Measurements from ENCODE around the gene PTPRM.
A peak's percentile ranks its signal among the peaks of the same experiment; 100 is the strongest.

PTPRM gene

DNA sequence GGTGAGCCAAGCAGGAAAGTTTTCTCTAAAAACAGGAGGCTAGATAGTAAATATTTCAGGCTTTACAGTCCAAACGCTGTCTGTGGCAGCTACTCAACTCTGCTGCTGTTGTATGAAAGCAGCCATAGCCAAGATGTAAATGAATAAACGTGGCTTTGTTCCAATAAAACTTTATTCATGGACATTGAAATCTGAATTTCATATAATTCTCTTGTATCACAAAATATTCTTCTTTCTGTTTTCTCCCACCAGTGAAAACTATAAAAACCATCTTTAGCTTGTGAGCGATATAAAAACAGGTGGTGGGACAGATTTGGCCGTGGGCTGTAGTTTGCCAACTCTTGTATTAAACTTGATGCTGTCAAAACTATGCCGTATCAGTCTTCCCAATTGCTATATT is 333.0 kb downstream of the PTPRM start:
- no peak for DNase-seq (ENCODE audit: low read depth)

DNA sequence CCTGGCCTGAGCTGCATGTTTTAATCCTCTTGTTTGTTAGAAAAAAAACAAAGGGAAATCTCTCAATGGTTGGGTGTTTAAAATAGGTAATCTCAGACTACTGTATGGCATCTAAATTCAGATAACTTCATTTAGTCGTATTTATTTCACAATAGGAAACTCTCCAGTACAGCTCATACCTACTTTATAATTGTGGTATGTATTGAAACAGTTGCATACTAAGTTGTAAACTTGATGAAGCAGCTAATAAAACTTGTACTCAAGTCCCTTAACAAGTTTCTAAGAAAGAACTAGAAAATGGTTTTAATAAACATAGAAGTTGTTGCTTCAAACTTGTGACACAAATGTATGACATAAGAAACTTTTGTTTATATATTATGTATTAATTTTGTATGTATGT is 334.5 kb downstream of the PTPRM start:
- DNase-seq (ENCODE audit: low read depth): no peak
- no peak overlapping the region for H3K4me3 ChIP-seq (ENCODE audit: low read depth, low read length)

More for the DNA sequence above, 333.0 kb downstream of the PTPRM start:
- H3K4me3 ChIP-seq (ENCODE audit: low read depth, low read length): no peak overlapping the region

DNA sequence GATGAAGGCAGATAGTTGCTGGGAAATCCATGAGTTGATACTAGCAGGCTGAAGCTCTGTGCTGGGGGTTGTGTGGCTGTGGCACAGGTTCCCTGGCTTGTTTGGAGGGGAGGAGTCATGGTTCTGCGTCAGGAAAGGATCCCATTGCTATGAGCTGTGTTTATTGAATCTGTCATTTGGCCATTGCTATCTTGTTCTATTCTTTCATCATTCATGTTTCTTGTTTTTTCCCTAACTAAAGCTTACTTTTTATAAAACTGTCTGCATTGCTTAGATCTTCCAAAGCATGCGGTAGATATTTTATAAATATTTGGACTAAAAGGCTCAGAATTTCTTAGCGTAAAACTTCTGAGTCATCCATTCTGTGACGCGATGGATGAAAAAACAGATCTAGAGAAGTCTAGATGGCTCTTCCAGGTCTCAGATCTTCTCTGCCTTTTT is 335.3 kb downstream of the PTPRM start:
- no peak for DNase-seq (ENCODE audit: low read depth)
- no peak overlapping the region for H3K4me3 ChIP-seq (ENCODE audit: low read depth, low read length)

DNA sequence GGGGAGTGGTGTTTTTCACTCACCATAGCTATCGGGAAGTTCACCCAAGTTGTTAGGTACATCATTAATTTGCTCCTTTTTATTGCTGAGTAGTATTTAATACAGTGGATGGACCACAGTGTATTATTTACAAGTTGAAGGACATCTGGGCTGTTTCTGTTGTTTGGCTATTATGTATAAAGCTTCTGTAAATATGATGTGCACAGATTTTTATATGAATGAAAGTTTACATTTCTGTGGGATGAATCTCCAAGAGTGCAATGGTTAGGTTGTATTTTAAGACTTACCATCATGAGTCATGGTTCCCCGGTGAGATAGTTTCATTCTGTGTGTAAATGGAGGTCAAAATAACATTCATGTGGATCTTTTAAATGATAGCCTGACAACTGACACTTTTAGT is 337.4 kb downstream of the PTPRM start:
- H3K4me3 ChIP-seq (ENCODE audit: low read depth, low read length): no peak overlapping the region
- peak; percentile 33 for DNase-seq (ENCODE audit: low read depth)

DNA sequence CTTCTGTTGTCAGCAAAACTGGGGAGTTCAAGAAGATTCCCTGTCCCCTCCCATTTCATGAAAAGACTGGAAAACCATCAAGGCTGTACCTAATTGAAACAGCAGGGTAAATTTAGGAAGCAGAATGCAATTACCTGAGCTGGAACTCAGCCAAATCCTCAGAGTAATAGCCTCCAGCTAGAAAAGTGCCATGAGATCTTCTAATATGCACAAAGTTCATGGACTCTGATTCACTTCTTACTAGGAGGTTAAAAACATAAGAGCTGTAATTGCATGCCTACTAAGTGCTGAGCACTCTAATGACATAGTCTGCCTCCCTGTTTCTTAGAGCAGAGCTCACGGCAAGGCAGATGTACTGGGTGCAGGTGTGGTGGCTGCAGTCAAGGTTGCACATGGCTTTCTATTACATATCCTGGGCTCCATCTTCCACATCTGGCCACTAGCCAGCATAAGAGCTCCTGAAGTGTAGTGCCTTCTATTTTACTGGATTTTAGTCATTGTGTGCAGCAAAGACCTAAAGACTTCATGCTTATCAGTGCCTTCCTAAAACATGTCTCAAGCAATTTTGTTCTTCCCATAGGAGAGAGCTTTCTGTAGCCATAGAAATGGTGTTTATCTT is 341.7 kb downstream of the PTPRM start:
- H3K4me3 ChIP-seq (ENCODE audit: low read depth, low read length): no peak overlapping the region
- no peak for DNase-seq (ENCODE audit: low read depth)

DNA sequence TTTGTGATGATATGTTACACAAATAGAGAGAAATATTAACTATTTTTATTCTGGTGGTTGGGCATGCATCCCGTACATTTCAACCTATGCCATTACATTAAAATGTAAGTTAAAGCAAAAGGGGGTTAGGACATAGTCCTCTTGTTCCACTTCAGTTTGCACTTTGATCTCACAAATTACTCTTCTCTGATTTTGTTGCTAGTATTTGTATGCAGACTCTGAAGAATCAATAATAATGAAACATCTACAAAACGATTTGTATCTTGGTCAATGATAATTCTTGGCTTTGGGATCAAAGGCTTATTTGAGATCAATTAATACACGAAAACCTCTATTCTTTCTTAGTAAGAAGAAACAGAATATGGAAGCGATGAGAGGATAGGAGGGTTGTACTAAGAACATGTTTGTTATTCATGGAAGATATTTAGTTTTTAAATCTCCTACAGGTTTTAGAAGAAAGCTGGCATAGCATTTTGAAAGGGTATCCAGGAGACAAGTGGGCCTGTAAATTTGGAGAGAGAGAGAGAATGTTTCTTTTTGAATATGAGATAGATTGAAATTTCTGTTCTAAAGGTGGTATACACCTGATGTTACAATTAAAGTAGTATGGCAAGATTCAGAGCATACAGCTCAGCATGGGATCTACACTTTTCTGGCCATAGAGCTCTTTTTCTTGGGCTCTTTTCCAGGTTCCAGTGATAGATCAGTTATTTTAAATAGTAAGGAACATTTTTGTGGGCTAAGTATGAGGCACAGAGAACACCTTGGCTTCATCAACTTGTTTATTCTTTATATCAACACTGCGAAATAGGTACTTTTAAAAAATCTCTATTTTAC is 347.9 kb downstream of the PTPRM start:
- H3K4me3 ChIP-seq (ENCODE audit: low read depth, low read length): no peak overlapping the region
- DNase-seq (ENCODE audit: low read depth): no peak

DNA sequence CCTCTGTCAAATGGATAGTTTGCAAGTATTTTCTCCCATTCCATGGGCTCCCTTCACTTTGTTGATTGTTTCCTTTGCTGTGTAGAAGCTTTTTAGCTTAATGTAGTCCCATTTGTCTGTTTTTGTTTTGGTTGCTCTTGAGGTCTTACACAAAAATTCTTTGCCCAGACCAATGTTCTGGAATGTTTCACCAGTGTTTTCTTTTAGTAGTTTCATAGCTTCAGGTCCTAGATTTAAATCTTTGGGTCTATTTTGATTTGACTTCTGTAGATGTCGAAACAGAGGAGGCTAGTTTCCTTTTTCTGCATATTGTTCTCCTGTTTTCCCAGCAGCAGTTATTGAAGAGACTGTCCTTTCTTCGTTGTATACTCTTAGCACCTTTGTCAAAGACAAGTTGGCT is 351.6 kb downstream of the PTPRM start:
- no peak overlapping the region for H3K4me3 ChIP-seq (ENCODE audit: low read depth, low read length)
- DNase-seq (ENCODE audit: low read depth): no peak

DNA sequence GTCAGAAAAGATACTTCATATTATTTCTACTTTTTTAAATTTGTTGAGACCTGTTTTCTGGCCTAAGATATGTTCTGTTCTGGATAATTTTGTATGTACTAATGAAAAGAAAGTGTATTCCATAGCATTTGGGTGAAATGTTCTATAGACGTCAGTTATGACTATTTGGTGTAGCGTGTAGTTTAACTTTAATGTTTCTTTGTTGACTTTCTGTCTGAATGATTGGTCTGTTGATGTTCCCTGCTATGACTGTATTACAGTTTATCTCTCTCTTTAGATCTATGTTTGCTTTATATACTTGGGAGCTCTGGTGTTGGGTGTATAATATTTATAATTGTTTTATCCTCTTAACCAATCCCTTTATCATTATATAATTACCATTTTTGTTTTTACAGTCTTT is 352.4 kb downstream of the PTPRM start:
- no peak overlapping the region for H3K4me3 ChIP-seq (ENCODE audit: low read depth, low read length)
- no peak for DNase-seq (ENCODE audit: low read depth)

DNA sequence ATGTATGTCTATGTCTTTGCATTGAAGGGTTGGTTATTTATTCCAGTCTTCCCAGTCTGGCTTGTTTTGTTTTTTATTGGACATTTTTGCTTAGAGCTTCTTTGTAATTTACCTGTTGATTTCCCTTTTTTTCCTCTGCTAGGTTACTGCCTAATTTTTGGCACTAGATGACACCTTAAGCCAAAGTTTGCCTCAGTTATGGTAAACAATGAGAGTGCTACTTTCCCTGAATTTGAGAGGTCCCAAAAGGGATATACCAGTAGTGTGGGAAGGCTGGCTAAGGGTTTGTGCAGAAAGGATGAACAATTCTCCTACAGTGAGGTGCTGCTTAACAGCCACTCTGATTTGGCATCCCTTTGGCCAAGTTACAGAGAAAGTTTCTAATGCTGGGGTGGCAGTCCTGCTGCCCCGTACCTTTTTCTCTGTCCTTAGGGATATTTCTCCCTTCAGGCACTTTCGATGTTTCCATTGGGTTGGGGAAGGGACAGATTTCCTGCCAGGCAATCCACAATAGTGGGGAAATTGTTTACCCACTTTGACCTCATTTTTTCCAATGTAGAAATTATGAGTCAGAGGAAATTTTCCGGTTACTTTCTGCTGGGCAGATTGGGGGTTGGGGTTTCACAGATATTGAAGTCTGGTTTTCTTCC is 354.9 kb downstream of the PTPRM start:
- H3K4me3 ChIP-seq (ENCODE audit: low read depth, low read length): no peak overlapping the region
- no peak for DNase-seq (ENCODE audit: low read depth)

DNA sequence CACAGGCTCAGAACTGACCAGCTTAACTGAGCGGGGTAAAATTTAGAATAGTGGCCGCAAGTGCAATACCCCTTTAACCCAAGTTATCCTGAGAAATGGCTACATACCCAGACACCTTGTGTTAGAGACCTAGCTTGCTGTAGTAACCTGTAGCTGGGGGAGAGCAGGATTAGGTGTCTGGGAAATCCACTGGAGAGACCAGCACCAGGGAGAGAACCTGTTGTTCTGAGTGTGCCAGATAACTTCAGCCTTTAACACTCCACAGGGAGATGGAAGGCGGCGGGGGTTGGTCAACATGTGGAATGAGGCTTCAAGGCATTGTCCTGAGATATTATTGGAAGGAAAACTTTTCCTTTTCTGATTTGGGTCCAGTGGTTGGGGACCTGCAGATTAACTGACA is 356.0 kb downstream of the PTPRM start:
- H3K4me3 ChIP-seq (ENCODE audit: low read depth, low read length): no peak overlapping the region
- DNase-seq (ENCODE audit: low read depth): no peak

DNA sequence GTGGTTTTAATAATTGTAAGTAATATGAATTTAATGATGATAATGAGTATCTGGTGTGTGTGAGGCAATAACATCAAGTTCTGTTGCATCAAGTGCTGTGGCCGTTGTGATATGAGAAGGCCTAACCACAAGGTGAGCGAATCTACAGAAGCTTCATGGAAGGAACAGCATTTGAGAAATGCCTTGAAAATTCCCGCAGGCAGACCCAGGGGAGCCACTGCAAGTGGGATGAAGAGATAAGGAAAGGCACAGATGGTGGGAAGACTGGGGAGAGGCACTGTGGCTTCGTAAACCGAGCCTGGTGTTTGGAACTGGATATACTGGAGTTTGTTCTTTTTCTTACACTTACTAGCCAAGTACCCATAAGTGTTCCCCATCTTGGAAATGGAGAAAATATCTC is 357.5 kb downstream of the PTPRM start:
- no peak for DNase-seq (ENCODE audit: low read depth)
- H3K4me3 ChIP-seq (ENCODE audit: low read depth, low read length): no peak overlapping the region

DNA sequence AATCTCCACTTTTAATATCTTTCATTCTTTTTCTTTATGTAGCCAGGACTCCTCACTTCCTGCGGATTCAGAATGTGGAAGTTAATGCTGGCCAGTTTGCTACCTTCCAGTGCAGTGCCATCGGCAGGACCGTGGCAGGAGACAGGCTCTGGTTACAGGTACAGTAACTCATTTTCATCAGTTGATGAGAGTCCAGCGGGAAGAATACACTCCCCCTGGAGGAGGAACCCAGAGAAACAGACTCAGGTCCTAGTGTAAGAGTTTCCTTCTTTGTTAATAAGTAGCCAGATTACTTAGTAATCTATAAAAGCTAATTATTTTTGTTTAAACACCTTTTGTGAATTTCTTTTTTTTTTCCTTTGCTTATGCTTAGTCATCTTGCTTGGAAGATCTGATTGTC is 359.4 kb downstream of the PTPRM start:
- H3K4me3 ChIP-seq (ENCODE audit: low read depth, low read length): no peak overlapping the region
- DNase-seq (ENCODE audit: low read depth): no peak

DNA sequence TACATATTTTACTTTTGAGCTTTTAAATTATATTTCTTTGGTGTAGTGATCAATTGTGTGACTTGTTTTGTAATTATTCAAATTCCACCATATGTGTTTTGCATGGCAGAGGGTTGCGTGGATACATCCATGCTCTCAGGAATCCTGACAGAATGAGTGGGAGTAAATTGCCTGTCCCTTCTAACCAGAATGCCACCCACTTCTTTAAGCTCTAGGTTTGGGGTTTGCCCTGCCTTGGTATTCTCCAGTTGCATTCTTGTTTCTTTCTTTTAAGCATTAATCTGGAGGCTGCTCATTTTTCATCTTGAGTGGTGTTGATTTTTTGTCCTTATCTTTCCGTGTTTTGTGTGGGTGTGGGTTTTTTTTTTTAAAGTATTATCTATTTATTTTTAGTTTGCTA is 360.0 kb downstream of the PTPRM start:
- no peak overlapping the region for H3K4me3 ChIP-seq (ENCODE audit: low read depth, low read length)
- DNase-seq (ENCODE audit: low read depth): no peak

DNA sequence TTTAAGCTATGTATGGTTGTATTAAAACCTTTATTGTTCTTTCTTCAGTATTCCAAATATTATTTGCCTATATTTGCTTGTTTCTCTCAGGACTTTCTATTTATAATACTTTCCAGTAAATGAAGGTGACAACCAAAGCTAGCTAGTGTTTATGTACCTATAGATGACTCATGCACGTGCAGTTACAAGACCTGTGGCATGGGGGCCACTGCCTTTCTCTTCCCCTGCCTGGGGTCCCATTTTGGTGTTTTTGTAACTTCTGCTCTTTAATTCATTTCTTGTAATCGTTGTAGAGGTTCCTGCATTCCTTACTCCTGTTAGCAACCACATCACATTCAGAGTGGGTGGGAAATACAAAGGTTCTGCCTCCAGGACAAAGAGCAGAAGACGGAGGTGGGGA is 364.6 kb downstream of the PTPRM start:
- DNase-seq (ENCODE audit: low read depth): no peak
- H3K4me3 ChIP-seq (ENCODE audit: low read depth, low read length): no peak overlapping the region

DNA sequence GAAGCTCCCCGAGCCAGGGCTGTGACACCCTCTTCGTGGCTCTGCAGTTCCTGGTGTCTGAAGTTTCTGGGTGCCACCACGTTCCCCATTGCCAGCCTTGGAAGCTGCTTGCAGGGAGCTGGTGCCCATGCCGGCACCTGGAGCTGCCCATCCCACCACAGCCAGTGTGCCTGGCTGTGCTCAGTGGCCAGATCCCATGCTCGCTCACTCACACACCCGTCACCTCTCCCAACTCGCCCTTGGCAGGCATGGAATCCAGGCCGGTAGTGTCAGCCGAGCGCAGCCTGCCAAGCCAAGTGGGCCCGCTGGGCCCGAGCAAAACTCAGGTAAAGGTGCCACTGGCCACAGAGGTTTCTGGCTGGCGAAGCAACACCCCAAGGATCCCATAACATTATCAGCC is 370.2 kb downstream of the PTPRM start:
- H3K4me3 ChIP-seq (ENCODE audit: low read depth, low read length): no peak overlapping the region
- no peak for DNase-seq (ENCODE audit: low read depth)

DNA sequence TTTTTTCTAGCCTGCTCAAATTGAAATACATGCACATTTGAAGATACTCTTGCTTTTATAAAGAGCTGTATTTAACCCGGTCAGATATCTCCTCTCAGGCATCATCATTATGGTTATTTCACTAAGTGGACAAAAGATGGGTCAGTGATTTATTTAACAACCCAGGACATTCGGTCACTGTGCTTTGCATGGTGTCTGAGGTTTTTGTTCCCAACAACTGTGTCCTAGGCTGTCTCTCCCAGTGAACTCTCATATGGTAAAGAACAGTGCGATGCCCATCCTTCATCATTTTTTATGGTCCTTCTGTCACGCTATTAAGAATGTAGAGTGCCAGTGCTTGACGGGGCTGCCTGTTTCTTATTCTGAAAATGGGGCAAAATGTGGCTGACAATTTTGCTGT is 372.4 kb downstream of the PTPRM start:
- H3K4me3 ChIP-seq (ENCODE audit: low read depth, low read length): no peak overlapping the region

DNA sequence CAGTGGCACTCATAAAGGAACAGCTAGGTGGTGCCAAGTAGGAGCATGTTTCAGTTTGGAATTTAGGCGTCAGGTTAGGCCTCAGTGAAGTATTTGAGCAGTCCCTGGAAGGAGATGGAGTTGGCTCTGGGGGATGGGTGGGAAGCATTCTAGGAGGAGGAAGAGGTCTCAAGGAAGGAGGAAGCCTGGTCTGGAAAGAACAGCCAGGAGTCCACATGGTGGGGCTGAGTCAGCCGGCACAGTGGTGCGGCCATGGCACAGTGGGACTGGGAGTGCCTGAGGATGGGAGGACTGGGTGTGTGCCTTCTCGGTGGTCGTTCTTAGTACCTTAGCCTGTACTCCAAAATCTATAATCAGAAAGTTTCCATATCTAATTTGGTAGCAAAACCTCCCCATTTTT is 373.3 kb downstream of the PTPRM start:
- no peak overlapping the region for H3K4me3 ChIP-seq (ENCODE audit: low read depth, low read length)
- DNase-seq (ENCODE audit: low read depth): no peak

More for the DNA sequence above, 372.4 kb downstream of the PTPRM start:
- no peak for DNase-seq (ENCODE audit: low read depth)

DNA sequence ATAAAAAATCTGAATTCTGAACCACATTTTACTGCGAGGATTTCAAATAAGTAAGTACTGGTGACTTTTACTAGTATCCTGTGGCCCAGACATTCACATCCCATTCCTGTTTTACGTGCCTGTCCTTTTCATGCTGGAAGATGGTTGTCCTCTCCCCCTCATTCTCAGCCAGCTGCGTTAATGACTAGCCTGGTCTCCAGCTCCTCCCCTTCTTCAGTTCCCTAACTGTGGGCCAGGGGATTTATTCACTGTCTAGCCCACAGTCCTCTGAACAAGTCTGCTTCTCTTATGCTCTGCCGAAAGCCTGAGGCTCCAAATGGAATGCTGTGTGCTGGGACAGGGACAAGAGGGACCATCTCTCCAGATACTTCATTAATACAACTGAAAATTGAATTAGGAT is 373.9 kb downstream of the PTPRM start:
- no peak overlapping the region for H3K4me3 ChIP-seq (ENCODE audit: low read depth, low read length)
- no peak for DNase-seq (ENCODE audit: low read depth)

DNA sequence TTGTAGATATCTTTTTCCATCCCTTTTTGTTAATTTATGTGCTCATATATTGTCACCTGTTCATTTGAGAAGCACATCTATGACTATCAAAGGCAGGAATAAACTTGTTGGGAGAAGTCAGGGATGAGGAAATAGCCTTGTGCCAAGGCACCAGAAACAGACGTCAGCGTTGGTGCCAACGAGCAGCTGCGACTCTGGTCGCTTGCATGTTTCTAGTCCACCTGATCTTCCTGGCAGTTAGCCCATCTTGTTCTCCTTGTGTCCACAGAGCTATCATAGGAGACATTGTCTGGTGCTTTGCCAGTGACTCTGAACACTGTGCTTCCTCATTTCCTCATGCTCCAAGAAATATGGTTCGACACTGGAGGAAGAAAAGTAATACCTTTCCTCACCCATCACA is 374.4 kb downstream of the PTPRM start:
- H3K4me3 ChIP-seq (ENCODE audit: low read depth, low read length): no peak overlapping the region
- DNase-seq (ENCODE audit: low read depth): no peak

DNA sequence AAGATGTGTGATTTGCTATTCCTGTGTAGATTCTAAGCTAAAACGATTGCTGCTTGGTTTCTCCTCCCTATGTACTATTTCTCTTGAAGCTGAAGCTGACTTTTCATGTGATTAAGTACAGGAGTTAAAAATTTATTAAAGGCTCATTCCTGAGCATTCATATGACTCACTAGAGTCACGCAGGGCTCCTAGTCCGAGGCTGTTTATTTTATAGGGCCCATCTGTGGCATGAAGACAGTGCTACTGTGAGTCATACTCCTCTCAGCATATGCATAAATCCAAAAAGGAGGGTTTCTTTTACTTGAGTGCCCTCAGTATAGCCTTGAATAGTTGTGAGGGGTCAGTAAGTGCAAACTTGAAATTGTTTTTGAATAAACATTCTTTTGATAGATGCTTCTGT is 378.8 kb downstream of the PTPRM start:
- DNase-seq (ENCODE audit: low read depth): peak; percentile 87

More for the DNA sequence above, 378.8 kb downstream of the PTPRM start:
- no peak overlapping the region for H3K4me3 ChIP-seq (ENCODE audit: low read depth, low read length)
